Thyroid gland (tissue), 4 donors: ENCODE data around the gene SDSL.

Experiments
- CTCF ChIP-seq, 6 experiments: fragments of 200-600 bp in 3 of 6; fragments of 450-650 bp in 3 of 6; sonication (generic) in 3 of 6; IDR thresholded peaks; one replicate each; pipeline ENCODE4 v1.5.1; 2016 to 2019; ENCODE audit warnings: antibody characterized with exemption in 6 of 6, mild to moderate bottlenecking in 2 of 6, inconsistent platforms in 1 of 6, moderate library complexity in 1 of 6
- POLR2A ChIP-seq, 2 donors: fragments of 450-650 bp; IDR thresholded peaks; one replicate each; pipeline ENCODE4 v1.6.1; 2017; ENCODE audit warnings: antibody characterized with exemption in 2 of 2, mild to moderate bottlenecking in 2 of 2, moderate library complexity in 1 of 2

DNA sequence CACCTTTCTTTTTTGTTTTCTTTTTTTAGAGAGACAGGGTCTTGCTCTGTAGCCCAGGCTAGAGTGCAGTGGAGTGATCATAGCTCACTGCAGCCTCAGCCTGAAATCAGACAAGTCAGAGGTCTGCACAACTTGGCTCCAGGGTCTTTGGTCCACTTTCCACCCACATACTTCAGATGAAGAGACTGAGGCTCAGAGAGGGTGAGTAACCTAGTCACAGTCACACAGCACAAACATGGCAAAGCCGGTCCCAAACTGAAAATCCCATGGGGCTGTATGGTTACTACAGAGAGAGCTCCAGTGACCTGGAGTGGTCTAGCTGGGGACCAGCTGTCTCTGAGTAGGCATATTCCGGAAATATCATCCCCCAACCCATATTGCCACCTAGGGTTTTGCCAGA, 30.3 kb downstream of the SDSL start:
- TF ChIP-seq CTCF (IDR thresholded peaks at IDR 0.05) (no peak), POLR2A (IDR thresholded peaks at IDR 0.05) (no peak)
